Activated T-cell treated with anti-CD3 and anti-CD28 coated beads for 48 hours (primary cell): ENCODE results near the gene SBF1.
"Not testable (repeated sequence)": the region's sequence is repeated elsewhere in the genome, so short reads cannot be mapped to it uniquely, and the experiment has no call there.

Experiments used
- DNase-seq: peaks from one replicate; pipeline ENCODE4 v3.0.0-alpha.2; 2020; ENCODE audit warnings: low read depth

The SBF1 gene

GRCh38 chr22:50425179-50425916 lies 49.5 kb downstream of the SBF1 start:
- no peak for DNase-seq

GRCh38 chr22:50423956-50424355 lies 50.9 kb downstream of the SBF1 start:
- DNase-seq = no peak

- no peak for DNase-seq
Observed at GRCh38 chr22:50422961-50423815, 51.6 kb downstream of the SBF1 start.

GRCh38 chr22:50422046-50422445 lies 52.8 kb downstream of the SBF1 start:
- DNase-seq = no peak

- no peak for DNase-seq
Observed at GRCh38 chr22:50420581-50420980, 54.3 kb downstream of the SBF1 start.

- DNase-seq = no peak
Observed at GRCh38 chr22:50420015-50420414, 54.8 kb downstream of the SBF1 start.

GRCh38 chr22:50419116-50419515 lies 55.7 kb downstream of the SBF1 start:
- DNase-seq = no peak

- DNase-seq = no peak
Observed at GRCh38 chr22:50418624-50419023, 56.2 kb downstream of the SBF1 start.

- no peak for DNase-seq
Observed at GRCh38 chr22:50417411-50418210, 57.2 kb downstream of the SBF1 start.

- DNase-seq = no peak
Observed at GRCh38 chr22:50416996-50417395, 57.8 kb downstream of the SBF1 start.

- DNase-seq = no peak
Observed at GRCh38 chr22:50415426-50415825, 59.4 kb downstream of the SBF1 start.

GRCh38 chr22:50414476-50415248 lies 60.2 kb downstream of the SBF1 start:
- no peak for DNase-seq

GRCh38 chr22:50408954-50409353 lies 65.9 kb downstream of the SBF1 start:
- DNase-seq = not testable (repeated sequence)

- DNase-seq = no peak
Observed at GRCh38 chr22:50408311-50408710, 66.5 kb downstream of the SBF1 start.

- no peak for DNase-seq
Observed at GRCh38 chr22:50406416-50407170, 68.2 kb downstream of the SBF1 start.

GRCh38 chr22:50403701-50404101 lies 71.1 kb downstream of the SBF1 start:
- DNase-seq = no peak

- DNase-seq = no peak
Observed at GRCh38 chr22:50401907-50402306, 72.9 kb downstream of the SBF1 start.

GRCh38 chr22:50400931-50401330 lies 73.9 kb downstream of the SBF1 start:
- no peak for DNase-seq

- no peak for DNase-seq
Observed at GRCh38 chr22:50400406-50400805, 74.4 kb downstream of the SBF1 start.

- DNase-seq = peak; percentile 19
Observed at GRCh38 chr22:50399751-50400331, 75.0 kb downstream of the SBF1 start.
